Keratinocyte (primary cell): ENCODE results near the gene HOXB4. TPM values are rescaled to one million over a fixed set of nuclear protein-coding genes. Genes with fewer than 3 reads are reported as not detected.

ENCODE experiments used
- DNase-seq: peaks from one replicate; pipeline ENCODE4 v3.0.0-alpha.2; 2011; ENCODE audit warnings: low read depth, missing footprints, low spot score
- FAIRE-seq: peaks from 2 replicates; lab custom pipeline; 2011; peaks lifted over from hg19 to GRCh38; lab: Jason Lieb, UNC
- H2AFZ ChIP-seq: 2 replicates; pipeline ENCODE4 v1.6.0; 2012; ENCODE audit warnings: low read length, control low read depth, inconsistent platforms; ENCODE audit not compliant: control insufficient read depth
- H3K27ac ChIP-seq: 2 replicates; pipeline ENCODE4 v1.5.1; 2011; ENCODE audit warnings: low read length; ENCODE audit not compliant: control insufficient read depth, insufficient read depth
- H3K27me3 ChIP-seq: 3 replicates; pipeline ENCODE4 v1.6.0; 2011; ENCODE audit warnings: low read length; ENCODE audit not compliant: control insufficient read depth, insufficient read depth; ENCODE audit errors: extremely low read depth
- H3K36me3 ChIP-seq, 2 experiments: 2 replicates in 1 of 2; 3 replicates in 1 of 2; pipeline ENCODE4 v1.5.1; 2011; ENCODE audit warnings: low read length in 2 of 2, mild to moderate bottlenecking in 1 of 2; ENCODE audit not compliant: control insufficient read depth in 2 of 2, insufficient read depth in 2 of 2; ENCODE audit errors: extremely low read depth in 1 of 2
- H3K4me1 ChIP-seq: 3 replicates; pipeline ENCODE4 v1.5.1; 2011; ENCODE audit warnings: low read length; ENCODE audit not compliant: control insufficient read depth, insufficient read depth; ENCODE audit errors: extremely low read depth
- H3K4me2 ChIP-seq: 3 replicates; pipeline ENCODE4 v1.6.0; 2011; ENCODE audit warnings: low read depth, low read length; ENCODE audit not compliant: control insufficient read depth, insufficient read depth; ENCODE audit errors: extremely low read depth
- H3K4me3 ChIP-seq, 3 experiments: fragments of 200-600 bp in 1 of 3; sonication (generic) in 1 of 3; 2 replicates in 2 of 3; 3 replicates in 1 of 3; pipeline ENCODE4 v1.5.1; 2011 to 2016; ENCODE audit warnings: low read length in 3 of 3, mild to moderate bottlenecking in 3 of 3, control low read depth in 2 of 3, inconsistent platforms in 1 of 3, low read depth in 1 of 3, mixed read lengths in 1 of 3, mixed run types in 1 of 3, moderate library complexity in 1 of 3; ENCODE audit not compliant: control insufficient read depth in 2 of 3, insufficient read depth in 2 of 3; ENCODE audit errors: extremely low read depth in 1 of 3
- H3K79me2 ChIP-seq: 2 replicates; pipeline ENCODE4 v1.6.0; 2012; ENCODE audit warnings: low read length; ENCODE audit not compliant: control insufficient read depth, insufficient read depth
- H3K9ac ChIP-seq: 3 replicates; pipeline ENCODE4 v1.6.0; 2011; ENCODE audit warnings: low read length; ENCODE audit not compliant: control insufficient read depth, insufficient read depth; ENCODE audit errors: extremely low read depth
- H3K9me1 ChIP-seq: 3 replicates; pipeline ENCODE4 v1.6.0; 2011; ENCODE audit warnings: low read length; ENCODE audit not compliant: control insufficient read depth, insufficient read depth; ENCODE audit errors: extremely low read depth
- H3K9me3 ChIP-seq: 2 replicates; pipeline ENCODE4 v1.5.1; 2012; ENCODE audit warnings: low read depth, low read length; ENCODE audit not compliant: control insufficient read depth
- H4K20me1 ChIP-seq: 3 replicates; pipeline ENCODE4 v1.6.0; 2011; ENCODE audit warnings: low read length; ENCODE audit not compliant: control insufficient read depth, insufficient read depth; ENCODE audit errors: extremely low read depth
- CTCF ChIP-seq, 3 experiments: IDR thresholded peaks in 1 of 3; conservative IDR thresholded peaks in 1 of 3; optimal IDR thresholded peaks in 1 of 3; 2 replicates in 2 of 3; 3 replicates in 1 of 3; pipeline versions ENCODE3 to v1.5.1; 2011; ENCODE audit warnings: low read length in 3 of 3, mild to moderate bottlenecking in 3 of 3, moderate library complexity in 2 of 3, control low read depth in 1 of 3, inconsistent platforms in 1 of 3; ENCODE audit not compliant: insufficient read depth in 2 of 3; ENCODE audit errors: extremely low read depth in 1 of 3
- EZH2 ChIP-seq: IDR thresholded peaks from one replicate; pipeline ENCODE4 v1.6.1; 2012; ENCODE audit warnings: inconsistent platforms, mild to moderate bottlenecking, low read length, moderate library complexity
- dilution Hi-C: fragments of 300-500 bp; cut with MboI; formaldehyde crosslinking; loops from one replicate; pipeline ENCODE4 v1.7.0; 2020; ENCODE audit warnings: low sequenced_read_pairs; ENCODE audit not compliant: extremely low pct_ligation_motif_present
- polyA plus RNA-seq, 5 experiments: library from polyadenylated mRNA; depleted of rRNA in 3 of 5; stranded (reverse) in 3 of 5; stranded (forward) in 1 of 5; unstranded in 1 of 5; fragments of >200 nt; gene quantifications; 1 replicate in 1 of 5; 2 replicates in 3 of 5; 3 replicates in 1 of 5; pipeline versions ENCODE4 v1.2.1 to v1.2.3, GENCODE V29; 2011 to 2012; ENCODE audit warnings: missing spikeins in 2 of 5, low read depth in 1 of 5, low replicate concordance in 1 of 5

HOXB4 gene
- polyA plus RNA-seq, 1 donor (not counting 4 experiments of a cell fraction or from before 2014, with no cell fraction given) = 0.59 TPM

DNA sequence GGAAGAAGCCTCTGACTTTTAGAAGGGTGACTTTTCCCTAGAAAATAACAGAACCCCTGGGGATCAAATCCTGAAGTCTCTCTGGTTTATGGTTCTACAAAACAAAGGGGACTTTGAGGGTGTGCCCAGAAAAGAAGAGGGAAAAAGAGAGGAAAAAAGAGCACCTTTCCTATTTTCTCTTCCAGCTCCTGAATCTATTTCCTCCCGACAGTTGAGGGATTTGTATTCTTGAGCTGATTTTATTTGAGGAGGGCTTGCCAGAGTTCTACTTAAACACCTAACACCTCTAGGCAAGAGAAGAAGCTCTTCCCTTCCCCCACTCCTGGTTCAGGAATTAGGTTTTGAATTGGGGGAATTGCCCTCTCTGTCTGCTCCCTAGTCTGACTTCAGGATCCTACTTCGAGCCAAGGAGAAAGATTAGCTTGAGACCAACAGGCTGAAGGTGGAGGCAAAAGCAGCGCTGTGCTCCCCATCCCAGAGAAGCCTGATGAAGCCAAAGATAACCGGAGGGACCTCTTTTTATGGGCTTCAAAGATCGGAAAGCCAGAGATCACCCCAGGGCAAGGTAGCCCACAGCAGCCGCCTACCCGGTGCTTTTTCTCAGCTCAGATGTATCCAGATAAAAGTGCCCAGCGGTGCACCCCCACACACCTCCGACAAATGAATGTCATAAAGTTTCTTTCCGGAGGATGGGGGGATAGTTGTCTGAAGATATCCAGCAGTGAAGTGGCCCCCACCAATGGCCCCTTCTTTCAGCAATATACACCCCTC, 11.1 kb upstream of the HOXB4 start:
- H3K4me3 ChIP-seq = no peak overlapping the region
- no peaks in the 10 kb centered on the region for H3K9me3 ChIP-seq
- H4K20me1 ChIP-seq = no peaks in the 10 kb centered on the region
- dilution Hi-C loops = no loop called here
- peaks cover 63% of the 10 kb centered on the region for H3K27me3 ChIP-seq
- H3K4me1 ChIP-seq = peaks cover 17% of the 10 kb centered on the region
- TF ChIP-seq EZH2 = no peak
- TF ChIP-seq CTCF (optimal IDR thresholded peaks at IDR 0.05 in 1 of 3, IDR thresholded peaks at IDR 0.05 in 1 of 3, conservative IDR thresholded peaks at IDR 0.05 in 1 of 3; ENCODE audit: extremely low read depth in 1 of 3, insufficient read depth in 2 of 3, low read length in 3 of 3) = no peak
- H3K27ac ChIP-seq = no peak overlapping the region
- FAIRE-seq (no peak), DNase-seq (no peak)
- H3K36me3 ChIP-seq = no peaks in the 10 kb centered on the region
- H3K79me2 ChIP-seq = no peaks in the 10 kb centered on the region
- no peak overlapping the region for H3K9ac ChIP-seq
- H2AFZ ChIP-seq = no peak overlapping the region
- H3K9me1 ChIP-seq = no peaks in the 10 kb centered on the region
- no peak overlapping the region for H3K4me2 ChIP-seq

DNA sequence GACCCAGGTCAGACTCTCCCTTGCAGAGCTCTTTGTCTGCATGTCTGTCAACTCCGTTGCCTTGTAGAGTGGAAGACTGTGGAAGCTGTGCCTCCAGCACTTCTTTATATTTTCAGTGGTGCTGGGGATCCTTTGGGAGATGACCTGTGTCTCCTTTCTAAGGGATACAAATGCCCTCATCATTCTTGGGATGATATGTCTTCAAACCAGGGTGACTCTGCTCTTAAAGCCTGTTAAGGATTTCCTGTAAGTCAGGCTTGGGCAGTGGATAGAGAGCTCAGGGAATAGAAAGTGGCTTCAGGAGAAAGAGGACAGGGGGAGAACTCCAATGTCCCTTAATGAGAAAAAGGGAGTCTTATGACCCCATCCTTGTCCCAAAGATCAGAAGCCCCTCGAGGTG, 10.4 kb upstream of the HOXB4 start:
- Histone ChIP-seq H3K36me3 (no peaks in the 10 kb centered on the region), H3K27ac (no peak overlapping the region), H3K27me3 (peaks cover 62% of the 10 kb centered on the region), H3K9me3 (no peaks in the 10 kb centered on the region), H3K4me2 (no peak overlapping the region), H3K9ac (no peak overlapping the region), H4K20me1 (no peaks in the 10 kb centered on the region), H3K9me1 (no peaks in the 10 kb centered on the region), H3K79me2 (no peaks in the 10 kb centered on the region), H2AFZ (no peak overlapping the region), H3K4me3 (no peak overlapping the region), H3K4me1 (peaks cover 17% of the 10 kb centered on the region)
- dilution Hi-C loops = no loop called here
- no peak for FAIRE-seq
- DNase-seq = no peak
- no peak for TF ChIP-seq CTCF (optimal IDR thresholded peaks at IDR 0.05 in 1 of 3, IDR thresholded peaks at IDR 0.05 in 1 of 3, conservative IDR thresholded peaks at IDR 0.05 in 1 of 3; ENCODE audit: extremely low read depth in 1 of 3, insufficient read depth in 2 of 3, low read length in 3 of 3)
- TF ChIP-seq EZH2 = no peak
